NCI-H146 treated with DMSO at 0.1 percent for 48 hours (cell line): ENCODE results near the gene BRD2.

Experiments used
- DNase-seq: peaks from one replicate; lab custom pipeline; 2025; ENCODE audit not compliant: unreplicated experiment; lab: John Stamatoyannopoulos, UW

Gene BRD2

GRCh38 chr6:32971242-32971580 lies 2.8 kb downstream of the BRD2 start:
- DNase-seq, result no peak

GRCh38 chr6:32971581-32972352 lies 3.4 kb downstream of the BRD2 start:
- peak; percentile 98 for DNase-seq

GRCh38 chr6:32972353-32973143 lies 4.2 kb downstream of the BRD2 start:
- DNase-seq, result no peak

- peak; percentile 19 for DNase-seq
These were observed 5.0 kb downstream of the BRD2 start for GRCh38 chr6:32973144-32974015.

GRCh38 chr6:32974016-32974333 lies 5.6 kb downstream of the BRD2 start:
- peak; percentile 33 for DNase-seq

GRCh38 chr6:32974541-32975308 lies 6.3 kb downstream of the BRD2 start:
- no peak for DNase-seq

GRCh38 chr6:32975886-32976285 lies 7.5 kb downstream of the BRD2 start:
- no peak for DNase-seq

GRCh38 chr6:32976334-32977069 lies 8.1 kb downstream of the BRD2 start:
- DNase-seq, result no peak

- DNase-seq, result no peak
These were observed 9.0 kb downstream of the BRD2 start for GRCh38 chr6:32977272-32977952.

GRCh38 chr6:32977953-32978324 lies 9.5 kb downstream of the BRD2 start:
- DNase-seq, result no peak

- no peak for DNase-seq
These were observed 11.5 kb downstream of the BRD2 start for GRCh38 chr6:32979720-32980487.

- DNase-seq, result no peak
These were observed 12.2 kb downstream of the BRD2 start for GRCh38 chr6:32980488-32981038.

- no peak for DNase-seq
These were observed 13.8 kb downstream of the BRD2 start for GRCh38 chr6:32982084-32982701.

- DNase-seq, result peak; percentile 13
These were observed 14.5 kb downstream of the BRD2 start for GRCh38 chr6:32982702-32983492.

GRCh38 chr6:32983493-32983848 lies 15.1 kb downstream of the BRD2 start:
- DNase-seq, result no peak

- DNase-seq, result no peak
These were observed 15.7 kb downstream of the BRD2 start for GRCh38 chr6:32983964-32984621.
